GM23248 (cell line): ENCODE data around the gene DUSP10. TPM values are rescaled to one million over a fixed set of nuclear protein-coding genes. Genes with fewer than 3 reads are reported as not detected.

Experiments used
- DNase-seq: peaks from one replicate; pipeline ENCODE4 v3.0.0-alpha.2; 2015
- H2AFZ ChIP-seq: fragments of 200-600 bp; sonication (generic); 2 replicates; pipeline ENCODE4 v1.6.1; 2016; ENCODE audit warnings: antibody characterized with exemption
- H3F3A ChIP-seq: fragments of 200-600 bp; sonication (generic); 2 replicates; pipeline ENCODE4 v1.6.1; 2016; ENCODE audit warnings: mild to moderate bottlenecking, antibody characterized with exemption, mixed run types; ENCODE audit not compliant: insufficient read depth
- H3K27ac ChIP-seq: fragments of 200-600 bp; sonication (generic); 2 replicates; pipeline ENCODE4 v1.5.1; 2016; ENCODE audit warnings: mild to moderate bottlenecking
- H3K27me3 ChIP-seq: fragments of 200-600 bp; sonication (generic); replicated peaks from 2 replicates; pipeline ENCODE4 v1.6.1; 2016; ENCODE audit warnings: mild to moderate bottlenecking; ENCODE audit not compliant: insufficient read depth
- H3K36me3 ChIP-seq: fragments of 200-600 bp; sonication (generic); 2 replicates; pipeline ENCODE4 v1.6.1; 2016; ENCODE audit warnings: low read depth, mild to moderate bottlenecking
- H3K4me1 ChIP-seq: fragments of 200-600 bp; sonication (generic); 2 replicates; pipeline ENCODE4 v1.6.1; 2016; ENCODE audit warnings: mild to moderate bottlenecking; ENCODE audit not compliant: insufficient read depth
- H3K4me2 ChIP-seq: fragments of 200-600 bp; sonication (generic); one replicate; pipeline ENCODE4 v1.6.1; 2016; ENCODE audit warnings: mild to moderate bottlenecking; ENCODE audit not compliant: unreplicated experiment
- H3K4me3 ChIP-seq: fragments of 200-600 bp; sonication (generic); 2 replicates; pipeline ENCODE4 v1.5.1; 2016; ENCODE audit warnings: mild to moderate bottlenecking
- H3K79me2 ChIP-seq: fragments of 200-600 bp; sonication (generic); 2 replicates; pipeline ENCODE4 v1.6.1; 2016; ENCODE audit warnings: mild to moderate bottlenecking; ENCODE audit not compliant: insufficient read depth
- H3K9ac ChIP-seq: fragments of 200-600 bp; sonication (generic); 2 replicates; pipeline ENCODE4 v1.6.1; 2016; ENCODE audit warnings: mild to moderate bottlenecking
- H3K9me2 ChIP-seq: fragments of 200-600 bp; sonication (generic); 2 replicates; pipeline ENCODE4 v1.6.1; 2016; ENCODE audit warnings: mixed run types, mild to moderate bottlenecking, moderate library complexity; ENCODE audit not compliant: insufficient read depth
- H3K9me3 ChIP-seq: fragments of 200-600 bp; sonication (generic); one replicate; pipeline ENCODE4 v1.6.1; 2017; ENCODE audit warnings: low read depth
- H4K20me1 ChIP-seq: fragments of 200-600 bp; sonication (generic); 2 replicates; pipeline ENCODE4 v1.6.0; 2016; ENCODE audit not compliant: insufficient read depth
- EZH2 ChIP-seq: fragments of 200-600 bp; sonication (generic); IDR thresholded peaks from 2 replicates; pipeline ENCODE4 v1.6.1; 2018; ENCODE audit warnings: antibody characterized with exemption, mild to moderate bottlenecking; ENCODE audit not compliant: insufficient read depth, poor library complexity, severe bottlenecking
- EZH2phosphoT487 ChIP-seq: fragments of 200-600 bp; sonication (generic); IDR thresholded peaks from 2 replicates; pipeline ENCODE4 v1.6.1; 2018; ENCODE audit warnings: antibody characterized with exemption, moderate library complexity, mild to moderate bottlenecking, low read depth; ENCODE audit not compliant: insufficient read depth
- WGBS, 2 experiments: methylation state at CpG; one replicate each; pipeline ENCODE4 v1.1.6; 2015 to 2017; ENCODE audit warnings: low lambda C conversion rate in 2 of 2, low coverage in 1 of 2; ENCODE audit errors: missing lambda C conversion rate in 2 of 2; 5-methylcytosine and 5-hydroxymethylcytosine counted together
- in situ Hi-C: fragments of 300-500 bp; cut with MboI; formaldehyde crosslinking; loops from 2 replicates; pipeline ENCODE4 v1.15.0; 2020
- polyA plus RNA-seq: library from polyadenylated mRNA; unstranded; fragments of >200 nt; fragmentation: Nextera tagmentation; extraction: Ambion mirVana; gene quantifications from 2 replicates; pipeline ENCODE4 v1.2.1, GENCODE V29; 2016
- total RNA-seq: library from RNA; depleted of rRNA; stranded (reverse); fragments of >200 nt; shearing (Covaris generic); gene quantifications from 2 replicates; pipeline ENCODE4 v1.2.3, GENCODE V29; 2014

DUSP10 gene
- total and polyA plus RNA-seq, 2 experiments from 2014 or later, result 10.5 to 16.4 TPM

- Histone ChIP-seq H3K79me2 (no peaks in the 10 kb centered on the region), H2AFZ (no peak overlapping the region), H3K27me3 (no peaks in the 10 kb centered on the region), H3F3A (no peaks in the 10 kb centered on the region), H3K9me3 (no peaks in the 10 kb centered on the region), H4K20me1 (no peaks in the 10 kb centered on the region), H3K9me2 (no peaks in the 10 kb centered on the region), H3K4me1 (peaks cover 9% of the 10 kb centered on the region), H3K27ac (no peak overlapping the region), H3K4me3 (no peak overlapping the region), H3K4me2 (no peak overlapping the region), H3K36me3 (no peaks in the 10 kb centered on the region), H3K9ac (no peak overlapping the region)
- in situ Hi-C loops, result no loop called here
- no peak for DNase-seq
- no peak for TF ChIP-seq EZH2
- WGBS, 2 experiments, result 90 to 95% methylated on average over 2 of the region's 2 CpGs
Observed at GRCh38 chr1:221762121-221762520, 20.2 kb upstream of the DUSP10 start.

- no peaks in the 10 kb centered on the region for H3K36me3 ChIP-seq
- peaks cover 9% of the 10 kb centered on the region for H3K4me1 ChIP-seq
- H3K27ac ChIP-seq, result no peak overlapping the region
- no peak overlapping the region for H3K9ac ChIP-seq
- H3K9me2 ChIP-seq, result no peaks in the 10 kb centered on the region
- H3K27me3 ChIP-seq, result no peaks in the 10 kb centered on the region
- no peak overlapping the region for H3K4me2 ChIP-seq
- no peak overlapping the region for H3K4me3 ChIP-seq
- no peaks in the 10 kb centered on the region for H3K9me3 ChIP-seq
- H3F3A ChIP-seq, result no peaks in the 10 kb centered on the region
- H3K79me2 ChIP-seq, result no peaks in the 10 kb centered on the region
- H4K20me1 ChIP-seq, result no peaks in the 10 kb centered on the region
- no peak for DNase-seq
- in situ Hi-C loops, result no loop called here
- no peak overlapping the region for H2AFZ ChIP-seq
- TF ChIP-seq EZH2phosphoT487 (no peak), EZH2 (no peak)
- WGBS, 2 experiments, result 81 to 84% methylated on average over 4 of the region's 4 CpGs
Observed at GRCh38 chr1:221761354-221762002, 19.6 kb upstream of the DUSP10 start.

- Histone ChIP-seq H3K27ac (no peak overlapping the region), H3K4me2 (no peak overlapping the region), H3K4me3 (no peak overlapping the region), H3K36me3 (no peaks in the 10 kb centered on the region), H4K20me1 (no peaks in the 10 kb centered on the region), H3K9me3 (no peaks in the 10 kb centered on the region), H3K79me2 (no peaks in the 10 kb centered on the region), H3K9me2 (no peaks in the 10 kb centered on the region), H3K4me1 (peaks cover 6% of the 10 kb centered on the region), H3K9ac (no peak overlapping the region), H3F3A (no peaks in the 10 kb centered on the region), H2AFZ (no peak overlapping the region), H3K27me3 (no peaks in the 10 kb centered on the region)
- DNase-seq, result no peak
- TF ChIP-seq EZH2 (no peak), EZH2phosphoT487 (no peak)
- WGBS, 2 experiments, result 82 to 86% methylated on average over 3 of the region's 3 CpGs
- in situ Hi-C loops, result no loop called here
Observed at GRCh38 chr1:221760911-221761310, 19.0 kb upstream of the DUSP10 start.

- H3K9ac ChIP-seq, result no peak overlapping the region
- no peaks in the 10 kb centered on the region for H3K4me1 ChIP-seq
- no peaks in the 10 kb centered on the region for H4K20me1 ChIP-seq
- no peak overlapping the region for H3K27ac ChIP-seq
- TF ChIP-seq EZH2phosphoT487, result no peak
- no peak for TF ChIP-seq EZH2
- H3K36me3 ChIP-seq, result no peaks in the 10 kb centered on the region
- no peaks in the 10 kb centered on the region for H3K27me3 ChIP-seq
- DNase-seq, result no peak
- 94 to 95% methylated on average over 3 of the region's 3 CpGs for WGBS, 2 experiments
- no peak overlapping the region for H3K4me3 ChIP-seq
- no peaks in the 10 kb centered on the region for H3K79me2 ChIP-seq
- H3F3A ChIP-seq, result no peaks in the 10 kb centered on the region
- in situ Hi-C loops, result no loop called here
- H3K4me2 ChIP-seq, result no peak overlapping the region
- no peaks in the 10 kb centered on the region for H3K9me2 ChIP-seq
- H2AFZ ChIP-seq, result no peak overlapping the region
- no peaks in the 10 kb centered on the region for H3K9me3 ChIP-seq
Observed at GRCh38 chr1:221759436-221759835, 17.5 kb upstream of the DUSP10 start.

- Histone ChIP-seq H3K4me2 (no peak overlapping the region), H4K20me1 (no peaks in the 10 kb centered on the region), H3K9ac (no peak overlapping the region), H3K9me2 (no peaks in the 10 kb centered on the region), H3K36me3 (no peaks in the 10 kb centered on the region), H3K4me1 (no peaks in the 10 kb centered on the region), H3K9me3 (no peaks in the 10 kb centered on the region), H3K27me3 (no peaks in the 10 kb centered on the region), H3K27ac (no peak overlapping the region), H3K4me3 (no peak overlapping the region), H3F3A (no peaks in the 10 kb centered on the region), H3K79me2 (no peaks in the 10 kb centered on the region), H2AFZ (no peak overlapping the region)
- DNase-seq, result no peak
- no peak for TF ChIP-seq EZH2phosphoT487
- TF ChIP-seq EZH2, result no peak
- in situ Hi-C loops, result no loop called here
Observed at GRCh38 chr1:221758455-221758854, 16.6 kb upstream of the DUSP10 start.
